ENCODE data around the gene CA5A. TPM values are rescaled to one million over a fixed set of nuclear protein-coding genes. Genes with fewer than 3 reads are reported as not detected.

CA5A gene
- total and polyA plus RNA-seq, 2 of the 4 experiments (the other 2 are of a cell fraction), result not detected

GRCh38 chr16:87961623-87962022 lies 25.3 kb upstream of the CA5A start:
- Histone ChIP-seq H2BK20ac (ENCODE audit: low read depth, low read length) (no peak overlapping the region), H3K9me1 (ENCODE audit: insufficient read depth, low read length) (peaks cover 21% of the 10 kb centered on the region), H3K36me3 (ENCODE audit: control insufficient read depth, insufficient read depth, low read length) (peaks cover 2% of the 10 kb centered on the region; the same call in 1 of the 2 replicates), H4K5ac (ENCODE audit: low read depth, low read length) (no peak overlapping the region), H4K91ac (ENCODE audit: insufficient read depth, low read depth, low read length) (no peak overlapping the region), H3K4me2 (ENCODE audit: low read depth, low read length) (no peak overlapping the region), H2BK120ac (ENCODE audit: low read depth, low read length) (no peak overlapping the region), H3K56ac (ENCODE audit: extremely low read depth, insufficient read depth, low read length) (no peak overlapping the region), H2BK5ac (ENCODE audit: low read depth, low read length, poor library complexity, severe bottlenecking) (no peak overlapping the region), H2AK5ac (ENCODE audit: low read depth, low read length) (no peak overlapping the region), H3K4me1 (ENCODE audit: control insufficient read depth, insufficient read depth, low read length) (peaks cover 21% of the 10 kb centered on the region), H3K18ac (ENCODE audit: low read depth, low read length) (no peak overlapping the region), H4K8ac (ENCODE audit: low read depth in 2 of 2, low read length in 2 of 2) (no peak overlapping the region), H3K9ac (ENCODE audit: low read depth, low read length) (no peak overlapping the region), H3K4ac (ENCODE audit: low read depth, low read length) (no peak overlapping the region), H2AK9ac (replicated peaks; ENCODE audit: low read depth, low read length, poor library complexity) (no peak overlapping the region), H4K20me1 (ENCODE audit: insufficient read depth, low read length) (peaks cover 13% of the 10 kb centered on the region; the same call in 1 of the 2 replicates), H3K9me3 (ENCODE audit: control insufficient read depth, insufficient read depth, low read length) (no peaks in the 10 kb centered on the region), H2AFZ (replicated peaks; ENCODE audit: low read length, poor library complexity) (no peak overlapping the region), H3K4me3 (ENCODE audit: insufficient read depth, low read depth, low read length) (no peak overlapping the region), H3K27me3 (ENCODE audit: control insufficient read depth, insufficient read depth, low read length) (no peaks in the 10 kb centered on the region), H2BK15ac (ENCODE audit: low read depth, low read length) (no peak overlapping the region), H3K23ac (ENCODE audit: low read depth, low read length) (no peak overlapping the region), H3K27ac (ENCODE audit: insufficient read depth, low read length) (no peak overlapping the region), H3K14ac (replicated peaks; ENCODE audit: low read depth, low read length) (no peak overlapping the region), H3K79me1 (ENCODE audit: low read depth in 1 of 2, low read length in 2 of 2) (peaks cover 29 to 96% of the 10 kb centered on the region in 2 experiments)
- in situ Hi-C loops (cut with MboI; ENCODE audit: low sequenced_read_pairs), result no loop called here
- CTCF ChIA-PET, result no interaction called here
- ATAC-seq (ENCODE audit: low read depth) (no peak), DNase-seq (no peak)
- POLR2A ChIA-PET (ENCODE audit: unreplicated experiment), result no interaction called here
- intact Hi-C loops (cut with micrococcal nuclease), result no loop called here
- dilution Hi-C loops (cut with HindIII; ENCODE audit: low sequenced_read_pairs, unreplicated experiment), result no loop called here
- TF ChIP-seq MXI1 (IDR thresholded peaks at IDR 0.05; ENCODE audit: borderline replicate concordance, low read depth, low read length) (no peak), NFE2L2 (IDR thresholded peaks at IDR 0.05; ENCODE audit: low read depth, low read length) (no peak), ELK1 (IDR thresholded peaks at IDR 0.05; ENCODE audit: borderline replicate concordance, low read depth, low read length) (no peak), RAD21 (IDR thresholded peaks at IDR 0.05; ENCODE audit: low read length) (no peak), MAFK (IDR thresholded peaks at IDR 0.05; ENCODE audit: low read depth, low read length) (no peak), POLR2A (IDR thresholded peaks at IDR 0.05; ENCODE audit: low read depth, low read length) (no peak), BHLHE40 (IDR thresholded peaks at IDR 0.05; ENCODE audit: low read depth, low read length) (no peak), RCOR1 (IDR thresholded peaks at IDR 0.05; ENCODE audit: insufficient replicate concordance, low read length) (no peak), CEBPB (IDR thresholded peaks at IDR 0.05; ENCODE audit: low read depth, low read length) (no peak), CTCF (conservative IDR thresholded peaks at IDR 0.05; ENCODE audit: low read depth, low read length) (no peak), FOS (IDR thresholded peaks at IDR 0.05; ENCODE audit: low read depth, low read length) (no peak), MAZ (IDR thresholded peaks at IDR 0.05; ENCODE audit: borderline replicate concordance, low read depth, low read length) (no peak), CHD1 (IDR thresholded peaks at IDR 0.05; ENCODE audit: low read depth, low read length) (no peak)
- BruUV-seq (replicated peaks), result no TSS peak
- whole genome bisulfite sequencing, 2 experiments (ENCODE audit: extremely low coverage in 2 of 2, insufficient read length in 1 of 2), result no CpG with 5 or more reads among the region's 4 CpGs

Measured in IMR-90 (cell line).